CD4-positive, CD25-positive, alpha-beta regulatory T cell (primary cell): ENCODE results near the gene MPP1. TPM values are rescaled to one million over a fixed set of nuclear protein-coding genes. Genes with fewer than 3 reads are reported as not detected.
A peak's percentile ranks its signal among the peaks of the same experiment; 100 is the strongest.

Experiments used
- ATAC-seq, 2 donors: fragments of 150-1000 bp; cut with Tn5 transposase; one replicate each; pipeline ENCODE4 v1.10.0; 2021; ENCODE audit warnings: low read depth in 2 of 2, moderate number of reproducible peaks in 2 of 2, moderate library complexity in 1 of 2
- DNase-seq, 3 donors: peaks; one replicate each; pipeline versions ENCODE4 v3.0.0 to v3.0.0-alpha.2; 2012 to 2022; ENCODE audit warnings: mixed read lengths in 1 of 3
- H3K27ac ChIP-seq: one replicate; pipeline ENCODE4 v1.7.0; 2013; ENCODE audit warnings: mild to moderate bottlenecking, low read length; ENCODE audit not compliant: insufficient read depth, poor library complexity, severe bottlenecking
- H3K27me3 ChIP-seq: one replicate; pipeline ENCODE4 v1.7.0; 2013; ENCODE audit warnings: low read length; ENCODE audit not compliant: control insufficient read depth, insufficient read depth
- H3K36me3 ChIP-seq: one replicate; pipeline ENCODE4 v1.7.0; 2013; ENCODE audit warnings: mild to moderate bottlenecking, low read length, moderate library complexity; ENCODE audit not compliant: control insufficient read depth, insufficient read depth
- H3K4me1 ChIP-seq: 2 replicates; pipeline ENCODE4 v1.7.0; 2013; ENCODE audit warnings: mild to moderate bottlenecking, low read length; ENCODE audit not compliant: insufficient read depth, control insufficient read depth, poor library complexity, severe bottlenecking
- H3K4me3 ChIP-seq: one replicate; pipeline ENCODE4 v1.7.0; 2013; ENCODE audit warnings: low read depth, mild to moderate bottlenecking, low read length, moderate library complexity
- H3K9me3 ChIP-seq, 2 experiments: 1 replicate in 1 of 2; 2 replicates in 1 of 2; pipeline ENCODE4 v1.7.0; 2013; ENCODE audit warnings: low read length in 2 of 2, mild to moderate bottlenecking in 1 of 2, moderate library complexity in 1 of 2; ENCODE audit not compliant: control insufficient read depth in 2 of 2
- H3K27ac Mint-ChIP-seq, 3 donors: one replicate each; pipeline ENCODE4 v1.8.0; 2020 to 2022; ENCODE audit warnings: mild to moderate bottlenecking in 3 of 3, mixed read lengths in 3 of 3, moderate library complexity in 2 of 3
- H3K27me3 Mint-ChIP-seq: one replicate; pipeline ENCODE4 v1.8.0; 2022; ENCODE audit warnings: mild to moderate bottlenecking, mixed read lengths
- H3K36me3 Mint-ChIP-seq: one replicate; pipeline ENCODE4 v1.8.0; 2020; ENCODE audit warnings: mixed read lengths
- H3K4me1 Mint-ChIP-seq, 4 donors: one replicate each; pipeline ENCODE4 v1.8.0; 2020 to 2022; ENCODE audit warnings: mixed read lengths in 4 of 4, mild to moderate bottlenecking in 1 of 4
- H3K4me3 Mint-ChIP-seq, 4 donors: one replicate each; pipeline ENCODE4 v1.8.0; 2020 to 2022; ENCODE audit warnings: mild to moderate bottlenecking in 4 of 4, mixed read lengths in 4 of 4, moderate library complexity in 3 of 4
- H3K9me3 Mint-ChIP-seq, 7 donors: one replicate each; pipeline ENCODE4 v1.8.0; 2020 to 2022; ENCODE audit warnings: mixed read lengths in 7 of 7, mild to moderate bottlenecking in 3 of 7, moderate library complexity in 2 of 7
- polyA plus RNA-seq, 4 donors: library from polyadenylated mRNA; unstranded; fragments of 300-500 nt; fragmentation: Illumina TruSeq; gene quantifications; one replicate each; pipeline ENCODE4 v1.2.3, GENCODE V29; 2021
- total RNA-seq: library from RNA; stranded (reverse); gene quantifications from one replicate; pipeline ENCODE4 v1.2.3, GENCODE V29; 2022

The MPP1 gene
- total RNA-seq (12.9 TPM), polyA plus RNA-seq (10 to 100 TPM; 11.3 to 24.0 (median 12.7) TPM)

GRCh38 chrX:154804957-154805695 is at the start of gene MPP1:
Gene MPP1, minus strand, starts transcription at chrX:154805485. Its CDS starts 112 bp downstream, at chrX:154805373.
- Mint-ChIP-seq H3K27ac (peak within 1 kb of the TSS; percentile 9 to 81 (median 73)), H3K27me3 (peaks cover 4% of the 10 kb centered on the region), H3K36me3 (no peaks in the 10 kb centered on the region), H3K4me1 (peaks cover 7 to 44% (median 15%) of the 10 kb centered on the region in 4 donors), H3K4me3 (peak within 1 kb of the TSS; percentile 81 to 92 (median 85)), H3K9me3 (no peaks in the 10 kb centered on the region)
- DNase-seq = peak; percentile 65 to 78 (median 74)
- Histone ChIP-seq H3K27me3 (peaks cover 4% of the 10 kb centered on the region), H3K4me3 (peak within 1 kb of the TSS; percentile 59), H3K27ac (no peak within 1 kb of the TSS), H3K9me3 (no peaks in the 10 kb centered on the region), H3K36me3 (no peaks in the 10 kb centered on the region), H3K4me1 (peaks cover 20% of the 10 kb centered on the region)
- peak; percentile 89 for ATAC-seq

DNA sequence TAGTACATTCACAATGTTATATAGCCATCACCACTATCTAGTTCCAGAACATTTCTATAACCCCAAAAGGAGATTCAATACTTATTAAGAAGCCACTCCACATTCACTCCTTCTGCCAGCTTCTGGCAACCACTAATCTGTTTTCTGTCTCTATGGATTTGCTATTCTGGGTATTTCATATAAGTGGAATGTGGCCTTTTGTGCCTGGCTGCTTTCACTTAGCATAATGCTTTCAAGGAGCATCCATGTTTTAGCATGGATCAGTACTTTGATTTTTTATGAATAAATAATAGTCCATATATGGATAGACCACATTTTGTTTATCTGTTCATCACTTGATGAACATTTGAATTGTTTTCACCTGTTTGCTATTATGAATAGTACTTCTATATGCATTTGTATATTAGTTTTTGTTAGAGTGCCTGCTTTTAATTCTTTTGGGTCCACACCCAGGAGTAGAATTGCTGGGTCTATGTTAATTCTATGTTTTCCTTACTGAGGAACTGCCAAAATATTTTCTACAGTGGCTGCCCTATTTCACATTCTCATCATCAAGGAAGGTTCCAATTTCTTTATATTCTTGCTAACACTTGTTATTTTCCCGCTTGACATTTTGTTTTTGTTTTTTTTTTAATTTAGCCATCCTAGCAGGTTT is 45.8 kb upstream of the MPP1 start:
- no peak overlapping the region for H3K4me3 ChIP-seq
- DNase-seq = no peak
- no peak overlapping the region for H3K4me3 Mint-ChIP-seq
- no peaks in the 10 kb centered on the region for H3K27me3 ChIP-seq
- peaks cover 2% of the 10 kb centered on the region for H3K36me3 Mint-ChIP-seq
- no peaks in the 10 kb centered on the region for H3K9me3 ChIP-seq
- H3K27ac ChIP-seq = no peak overlapping the region
- no peaks in the 10 kb centered on the region for H3K27me3 Mint-ChIP-seq
- H3K4me1 Mint-ChIP-seq = no peaks in the 10 kb centered on the region
- no peak overlapping the region for H3K27ac Mint-ChIP-seq
- H3K9me3 Mint-ChIP-seq = peaks cover 0 to 3% (median 0%) of the 10 kb centered on the region in 7 donors
- no peaks in the 10 kb centered on the region for H3K4me1 ChIP-seq
- no peak for ATAC-seq
- no peaks in the 10 kb centered on the region for H3K36me3 ChIP-seq

DNA sequence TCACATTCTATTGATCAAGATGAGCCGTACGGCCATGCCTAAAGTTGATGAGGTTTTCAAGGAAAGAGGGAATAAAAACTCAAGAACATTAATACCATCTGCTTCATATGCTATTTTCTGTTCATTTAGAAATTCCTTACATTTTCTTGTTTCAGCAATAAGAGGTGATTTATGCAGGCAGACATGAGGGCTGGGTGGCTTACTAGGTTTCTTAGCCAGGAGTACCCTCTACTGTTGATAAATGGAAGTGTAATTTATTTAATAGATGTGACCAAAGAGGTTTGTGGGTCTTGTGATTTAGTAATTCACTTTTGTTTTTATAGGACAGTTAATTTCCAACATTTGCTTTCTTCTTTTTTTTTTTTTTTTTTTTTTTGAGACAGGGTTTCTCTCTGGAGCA is 35.6 kb upstream of the MPP1 start:
- H3K4me1 ChIP-seq = no peaks in the 10 kb centered on the region
- Mint-ChIP-seq H3K4me3 (no peak overlapping the region), H3K4me1 (no peaks in the 10 kb centered on the region), H3K9me3 (no peaks in the 10 kb centered on the region), H3K27ac (no peak overlapping the region), H3K27me3 (no peaks in the 10 kb centered on the region), H3K36me3 (no peaks in the 10 kb centered on the region)
- H3K9me3 ChIP-seq = no peaks in the 10 kb centered on the region
- H3K27me3 ChIP-seq = no peaks in the 10 kb centered on the region
- ATAC-seq (peak; percentile 43 to 64), DNase-seq (peak in 2 of 3 donors; percentile 49 to 71)
- H3K4me3 ChIP-seq = no peak overlapping the region
- H3K27ac ChIP-seq = no peak overlapping the region
- no peaks in the 10 kb centered on the region for H3K36me3 ChIP-seq

DNA sequence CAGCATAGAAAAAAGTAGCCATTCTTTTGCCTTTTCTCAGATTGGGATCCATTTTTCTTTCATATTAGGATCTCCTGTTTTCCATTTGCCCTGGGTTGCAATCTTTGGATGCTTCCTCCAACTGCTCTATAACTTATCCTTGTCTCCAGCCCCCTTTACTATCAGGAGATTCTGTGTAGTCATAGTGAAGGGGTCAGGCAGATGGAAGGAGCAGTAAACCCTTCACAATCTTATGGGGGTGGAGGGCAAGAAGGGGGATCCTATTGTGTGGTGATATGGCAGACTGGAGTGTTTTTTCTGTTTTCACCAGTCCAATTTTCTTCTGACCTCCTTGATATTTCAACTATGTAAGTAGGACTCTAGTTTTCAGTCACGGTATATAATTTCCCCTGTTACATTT is 30.9 kb upstream of the MPP1 start:
- H3K27me3 Mint-ChIP-seq = no peaks in the 10 kb centered on the region
- no peak overlapping the region for H3K27ac Mint-ChIP-seq
- H3K9me3 Mint-ChIP-seq = no peaks in the 10 kb centered on the region
- Histone ChIP-seq H3K36me3 (no peaks in the 10 kb centered on the region), H3K9me3 (no peaks in the 10 kb centered on the region), H3K27me3 (peaks cover 2% of the 10 kb centered on the region), H3K27ac (no peak overlapping the region), H3K4me3 (no peak overlapping the region), H3K4me1 (no peaks in the 10 kb centered on the region)
- DNase-seq (no peak), ATAC-seq (no peak)
- H3K4me3 Mint-ChIP-seq = no peak overlapping the region
- H3K4me1 Mint-ChIP-seq = no peaks in the 10 kb centered on the region
- no peaks in the 10 kb centered on the region for H3K36me3 Mint-ChIP-seq

GRCh38 chrX:154834562-154834961 is 29.3 kb upstream of the MPP1 start, which contains the start of gene SMIM9:
Gene SMIM9, minus strand, starts transcription at chrX:154834662. Its CDS starts 3,806 bp downstream, at chrX:154830856.
- Histone ChIP-seq H3K4me1 (no peaks in the 10 kb centered on the region), H3K36me3 (no peaks in the 10 kb centered on the region), H3K27me3 (peaks cover 2% of the 10 kb centered on the region), H3K9me3 (no peaks in the 10 kb centered on the region), H3K27ac (no peak within 1 kb of the TSS), H3K4me3 (no peak within 1 kb of the TSS)
- Mint-ChIP-seq H3K9me3 (no peaks in the 10 kb centered on the region), H3K4me3 (no peak within 1 kb of the TSS), H3K27ac (no peak within 1 kb of the TSS), H3K4me1 (no peaks in the 10 kb centered on the region), H3K36me3 (no peaks in the 10 kb centered on the region), H3K27me3 (no peaks in the 10 kb centered on the region)
- ATAC-seq = no peak
- no peak for DNase-seq

DNA sequence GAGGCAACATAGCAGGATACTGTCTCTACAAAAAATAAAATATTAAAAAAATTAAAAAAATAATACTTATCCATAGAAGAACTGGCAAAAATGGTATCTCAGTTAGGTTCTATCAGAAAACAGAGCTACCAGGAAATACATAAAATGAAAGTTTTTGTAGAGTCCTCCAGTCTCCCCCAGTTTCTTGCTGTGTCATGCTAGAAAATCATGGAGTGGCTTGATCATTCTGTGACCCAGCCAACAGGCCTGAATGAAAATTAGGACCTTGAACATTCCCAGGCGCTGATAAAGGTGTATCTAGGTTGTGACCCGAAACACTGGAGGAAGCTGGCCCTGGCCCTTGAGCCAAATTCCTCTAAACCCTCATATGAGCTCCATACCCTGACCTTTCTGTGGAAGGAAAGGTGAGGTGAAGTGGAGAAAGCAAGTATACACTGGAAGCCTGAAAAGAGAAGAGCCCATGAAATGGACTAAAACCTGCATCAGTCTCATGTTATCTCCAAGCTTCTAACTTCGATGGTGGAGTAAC is 28.5 kb upstream of the MPP1 start:
- no peak overlapping the region for H3K27ac Mint-ChIP-seq
- ATAC-seq = no peak
- no peaks in the 10 kb centered on the region for H3K36me3 Mint-ChIP-seq
- Histone ChIP-seq H3K9me3 (no peaks in the 10 kb centered on the region), H3K4me3 (no peak overlapping the region), H3K4me1 (no peaks in the 10 kb centered on the region), H3K27me3 (peaks cover 2% of the 10 kb centered on the region), H3K27ac (no peak overlapping the region), H3K36me3 (no peaks in the 10 kb centered on the region)
- H3K4me3 Mint-ChIP-seq = no peak overlapping the region
- DNase-seq = no peak
- no peaks in the 10 kb centered on the region for H3K27me3 Mint-ChIP-seq
- H3K9me3 Mint-ChIP-seq = no peaks in the 10 kb centered on the region
- peaks cover 0 to under 1% (median 0%) of the 10 kb centered on the region in 4 donors for H3K4me1 Mint-ChIP-seq

DNA sequence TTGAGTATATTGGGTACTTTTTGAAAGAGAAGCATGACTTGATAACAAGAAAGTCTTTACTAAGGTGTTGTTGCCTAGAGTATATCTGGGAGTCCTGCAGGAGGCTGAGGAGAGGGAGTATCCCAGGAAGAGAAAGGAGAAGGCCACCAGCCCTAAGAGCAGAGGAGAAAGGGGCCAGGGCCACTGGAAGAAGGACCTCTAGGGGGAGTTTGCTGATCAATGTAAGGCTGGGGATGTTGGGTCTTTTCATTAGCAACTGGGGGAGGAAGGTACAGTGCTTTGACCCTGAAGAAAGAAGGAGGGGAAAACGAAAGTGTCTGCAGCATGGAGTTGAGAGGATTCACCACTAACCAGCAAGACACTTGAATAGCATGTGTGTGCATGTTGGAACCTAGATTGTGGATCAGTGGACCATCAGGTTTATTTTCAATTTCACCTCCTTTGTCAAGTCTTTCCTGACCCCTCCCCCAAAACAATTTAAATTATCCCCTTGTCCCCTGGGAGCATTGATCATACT is 24.7 kb upstream of the MPP1 start:
- H3K4me3 Mint-ChIP-seq = no peak overlapping the region
- Histone ChIP-seq H3K9me3 (no peaks in the 10 kb centered on the region), H3K27me3 (peaks cover 2% of the 10 kb centered on the region), H3K4me3 (no peak overlapping the region), H3K36me3 (no peaks in the 10 kb centered on the region), H3K27ac (no peak overlapping the region), H3K4me1 (no peaks in the 10 kb centered on the region)
- H3K4me1 Mint-ChIP-seq = peaks cover 3 to 13% (median 8%) of the 10 kb centered on the region in 4 donors
- no peaks in the 10 kb centered on the region for H3K9me3 Mint-ChIP-seq
- DNase-seq (no peak), ATAC-seq (no peak)
- H3K27ac Mint-ChIP-seq = peak overlapping the region in 1 of 3 donors; percentile 79
- no peaks in the 10 kb centered on the region for H3K36me3 Mint-ChIP-seq
- no peaks in the 10 kb centered on the region for H3K27me3 Mint-ChIP-seq
